Activated CD8-positive, alpha-beta memory T cell treated with anti-CD3 and anti-CD28 coated beads, Interleukin-2, amount 50 U/mL, for 4 hours (primary cell): ENCODE data around the gene ACO1.

Experiments
- DNase-seq: peaks from one replicate; pipeline ENCODE4 v3.0.0-alpha.2; 2020

The ACO1 gene

DNA sequence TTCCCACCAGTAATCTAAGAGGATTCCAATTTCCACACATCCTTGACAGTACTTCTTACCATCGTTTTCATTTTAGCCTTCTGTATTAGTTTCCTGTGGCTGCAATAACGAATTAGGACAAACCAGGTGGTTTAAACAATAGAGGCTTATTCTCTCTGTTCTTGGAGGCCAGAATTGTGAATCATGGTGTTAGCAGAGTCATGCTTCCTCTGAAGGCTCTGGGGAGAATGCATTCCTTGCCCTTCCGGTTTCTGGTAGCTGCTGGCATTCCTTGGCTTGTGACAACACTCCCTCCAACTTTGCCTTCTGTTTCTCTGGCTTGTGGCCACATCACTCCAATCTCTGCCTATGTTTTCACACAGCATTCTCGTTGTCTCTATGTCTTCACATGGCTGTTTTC is 118.0 kb downstream of the ACO1 start:
- no peak for DNase-seq

DNA sequence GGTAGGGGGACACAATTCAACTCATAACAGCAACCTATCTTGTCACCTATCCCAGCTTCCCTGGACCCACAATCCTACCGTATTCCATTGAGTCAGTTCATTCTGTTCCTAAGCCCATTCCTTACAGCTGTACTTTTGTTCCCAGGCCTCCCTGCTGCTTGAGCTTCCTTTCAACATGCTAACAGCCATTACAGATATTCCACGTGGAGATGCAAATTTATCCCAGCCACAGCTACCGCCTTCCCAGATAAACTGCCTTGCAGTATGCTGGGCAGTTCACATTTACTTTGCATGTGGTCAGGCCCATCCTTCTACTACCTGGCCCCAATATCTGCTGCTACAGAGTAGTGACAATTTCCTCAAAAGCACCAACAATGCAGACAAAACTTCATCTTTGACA is 118.6 kb downstream of the ACO1 start:
- no peak for DNase-seq
